CD4-positive, alpha-beta T cell treated with Interleukin-17A for 1 hour (primary cell): Measurements from ENCODE around the gene EHBP1L1.

Experiments
- DNase-seq: peaks from one replicate; pipeline ENCODE4 v3.0.0-alpha.2; 2020

EHBP1L1 gene

GRCh38 chr11:65599216-65599954 is 23.5 kb downstream of the EHBP1L1 start:
- DNase-seq: no peak

DNA sequence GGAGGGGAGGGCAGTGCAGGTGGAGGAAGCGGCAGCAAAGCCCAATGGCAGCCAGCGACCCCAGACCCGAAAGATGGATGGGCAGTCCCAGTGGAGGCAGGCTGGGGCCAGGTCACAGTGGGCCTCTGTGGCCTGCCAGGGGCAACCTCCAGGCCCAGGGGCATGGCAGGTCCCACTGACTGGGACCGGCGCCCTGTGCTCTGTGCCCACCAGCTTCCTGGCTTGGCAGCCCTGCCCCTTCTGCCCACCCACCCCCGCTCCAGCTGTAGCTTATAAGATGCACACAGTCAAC is 24.0 kb downstream of the EHBP1L1 start:
- DNase-seq: no peak

DNA sequence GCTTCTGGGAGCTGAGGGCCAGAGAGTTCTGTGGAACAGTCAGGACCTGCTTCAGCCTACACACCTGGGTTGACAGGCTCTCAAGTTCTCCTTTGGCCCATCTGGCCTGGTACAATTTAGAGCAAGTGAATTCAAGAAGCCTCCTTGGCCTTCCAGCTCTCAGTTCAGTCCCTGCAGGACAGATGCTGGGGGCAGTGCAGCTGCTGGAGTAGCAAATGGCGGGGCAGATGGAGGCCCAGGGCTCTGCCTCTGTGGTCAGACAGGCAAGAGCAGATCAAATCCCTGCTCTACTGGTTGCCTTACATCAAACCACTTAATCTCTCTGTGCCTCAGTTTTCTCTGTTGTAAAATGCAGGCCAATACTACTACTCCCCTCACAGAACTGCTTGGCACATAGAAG is 28.4 kb downstream of the EHBP1L1 start:
- DNase-seq: no peak

- no peak for DNase-seq
These were observed 31.2 kb downstream of the EHBP1L1 start for GRCh38 chr11:65606876-65607613.

DNA sequence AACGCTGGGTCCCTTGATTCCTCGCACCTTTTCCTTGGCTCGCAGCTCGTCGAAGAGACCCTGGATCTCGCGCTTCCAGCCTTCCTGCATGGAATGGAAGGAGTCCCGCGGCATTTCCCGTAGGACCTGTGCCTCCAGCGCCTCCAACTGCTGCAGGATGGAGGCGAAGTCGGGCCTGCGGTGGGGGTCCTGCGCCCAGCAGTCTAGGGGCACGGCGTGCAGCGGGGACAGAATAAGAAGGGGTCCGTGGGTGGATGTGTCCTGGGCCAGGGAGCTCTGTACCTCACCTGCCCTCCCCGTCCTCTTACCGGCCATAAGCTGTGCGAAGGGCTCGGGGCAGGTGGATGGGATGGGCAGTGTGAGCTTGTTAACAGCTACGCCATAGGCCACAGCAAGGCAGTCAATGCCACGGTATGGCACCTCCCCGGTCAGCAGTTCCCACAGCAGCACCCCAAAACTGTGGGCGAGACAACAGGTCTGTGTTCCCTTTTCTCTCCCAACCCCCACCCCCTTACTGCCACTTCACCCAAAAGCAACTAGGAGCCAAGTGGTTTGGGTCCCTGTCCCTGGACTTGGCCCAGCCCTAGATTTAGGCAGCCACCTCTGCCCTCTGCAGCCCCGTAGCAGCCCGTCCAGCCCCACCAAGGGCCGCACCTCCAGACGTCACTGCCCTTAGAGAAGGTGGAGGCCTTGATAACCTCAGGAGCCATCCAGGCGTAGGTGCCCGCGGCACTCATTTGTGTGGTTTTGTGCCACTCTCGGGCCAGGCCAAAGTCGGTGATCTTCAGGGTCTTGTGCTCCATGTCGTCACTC is 32.0 kb downstream of the EHBP1L1 start:
- no peak for DNase-seq

GRCh38 chr11:65609229-65609628 is 33.4 kb downstream of the EHBP1L1 start:
- DNase-seq: no peak

GRCh38 chr11:65609665-65610064 is 33.8 kb downstream of the EHBP1L1 start:
- no peak for DNase-seq

- no peak for DNase-seq
These were observed 34.6 kb downstream of the EHBP1L1 start for GRCh38 chr11:65610404-65610803.

DNA sequence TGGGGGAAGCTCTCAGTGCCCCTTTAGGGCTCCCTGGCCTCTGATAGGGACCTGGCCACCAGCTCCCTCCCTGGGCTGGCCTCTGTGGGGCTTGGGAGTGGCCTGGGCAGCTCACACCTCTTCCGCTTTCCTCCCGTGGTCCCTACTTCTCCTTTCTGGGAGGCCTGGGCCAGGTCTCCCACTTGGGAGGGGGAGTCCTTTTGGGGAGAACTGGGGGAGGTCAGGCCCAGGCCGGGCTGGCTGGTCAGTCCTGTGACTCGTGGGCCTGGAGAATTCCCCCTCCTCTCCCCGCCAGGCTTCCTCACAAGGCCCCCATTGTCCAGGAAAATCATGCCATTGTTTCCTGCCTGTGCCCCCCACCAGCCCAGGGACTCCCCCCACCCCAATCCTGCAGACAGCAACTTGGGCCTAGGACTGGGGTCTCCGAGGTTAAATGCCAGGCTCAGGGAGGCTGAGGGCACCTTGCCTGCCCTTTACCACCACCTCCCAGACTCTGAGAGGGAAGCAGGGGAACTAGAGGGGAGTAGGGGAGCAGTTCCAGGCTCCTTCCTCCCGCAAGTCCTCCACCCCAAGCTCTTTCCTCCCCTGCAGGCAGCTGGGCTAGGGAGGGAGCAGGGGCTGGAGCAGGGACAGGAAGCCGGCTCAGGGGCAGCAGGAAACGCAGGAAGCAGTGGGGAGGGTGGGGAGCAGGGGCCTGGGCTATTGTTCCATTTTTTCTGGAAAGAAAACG is 35.3 kb downstream of the EHBP1L1 start:
- DNase-seq: no peak

GRCh38 chr11:65611758-65612603 is 36.1 kb downstream of the EHBP1L1 start:
- no peak for DNase-seq

DNA sequence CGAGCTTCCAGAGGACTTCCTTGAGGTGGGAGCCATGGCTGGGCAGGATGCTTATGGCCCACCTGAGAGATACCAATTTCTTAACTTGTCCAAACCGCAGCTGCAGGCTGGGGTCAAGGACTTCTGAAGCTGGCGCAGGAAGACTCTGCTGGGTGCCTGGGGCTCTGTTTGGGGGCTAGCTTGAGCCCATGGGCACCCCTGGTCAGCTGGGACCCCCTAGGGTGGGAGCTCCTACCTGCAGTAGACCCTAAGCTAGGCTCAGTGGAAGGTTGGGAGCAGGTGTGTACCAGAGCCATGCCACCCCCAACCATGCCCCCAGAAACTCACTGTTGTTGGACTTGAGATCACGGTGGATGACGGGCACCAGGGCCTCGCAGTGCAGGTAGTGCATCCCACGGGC is 36.8 kb downstream of the EHBP1L1 start:
- DNase-seq: no peak

GRCh38 chr11:65613091-65613928 is 37.5 kb downstream of the EHBP1L1 start:
- DNase-seq: no peak

GRCh38 chr11:65615229-65615949 is 39.5 kb downstream of the EHBP1L1 start, which contains the start of gene PCNX3:
Gene PCNX3 (plus strand): TSS chr11:65615776. CDS start chr11:65616312, 536 bp downstream.
- DNase-seq: peak; percentile 100

- no peak for DNase-seq
These were observed 40.2 kb downstream of the EHBP1L1 start for GRCh38 chr11:65615950-65616574.

DNA sequence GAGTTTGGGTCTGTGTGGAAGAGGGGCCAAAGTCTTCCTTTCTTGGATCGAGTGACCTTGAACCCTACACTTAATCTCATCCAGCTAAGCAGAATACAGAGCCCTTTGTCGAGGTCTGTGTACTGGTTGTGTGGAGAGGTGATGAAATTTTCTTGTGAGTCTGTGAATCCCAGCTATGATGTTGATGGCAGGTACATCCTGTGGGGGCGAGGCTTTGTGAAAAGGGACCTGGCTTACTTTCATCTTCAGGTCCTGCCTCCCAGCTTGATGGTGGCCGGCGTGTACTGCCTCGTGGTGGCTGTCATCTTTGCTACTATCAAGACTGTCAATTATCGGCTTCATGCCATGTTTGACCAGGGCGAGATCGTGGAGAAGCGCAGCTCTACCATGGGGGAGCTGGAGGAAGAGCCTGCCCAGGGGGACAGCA is 40.7 kb downstream of the EHBP1L1 start:
- DNase-seq: no peak

DNA sequence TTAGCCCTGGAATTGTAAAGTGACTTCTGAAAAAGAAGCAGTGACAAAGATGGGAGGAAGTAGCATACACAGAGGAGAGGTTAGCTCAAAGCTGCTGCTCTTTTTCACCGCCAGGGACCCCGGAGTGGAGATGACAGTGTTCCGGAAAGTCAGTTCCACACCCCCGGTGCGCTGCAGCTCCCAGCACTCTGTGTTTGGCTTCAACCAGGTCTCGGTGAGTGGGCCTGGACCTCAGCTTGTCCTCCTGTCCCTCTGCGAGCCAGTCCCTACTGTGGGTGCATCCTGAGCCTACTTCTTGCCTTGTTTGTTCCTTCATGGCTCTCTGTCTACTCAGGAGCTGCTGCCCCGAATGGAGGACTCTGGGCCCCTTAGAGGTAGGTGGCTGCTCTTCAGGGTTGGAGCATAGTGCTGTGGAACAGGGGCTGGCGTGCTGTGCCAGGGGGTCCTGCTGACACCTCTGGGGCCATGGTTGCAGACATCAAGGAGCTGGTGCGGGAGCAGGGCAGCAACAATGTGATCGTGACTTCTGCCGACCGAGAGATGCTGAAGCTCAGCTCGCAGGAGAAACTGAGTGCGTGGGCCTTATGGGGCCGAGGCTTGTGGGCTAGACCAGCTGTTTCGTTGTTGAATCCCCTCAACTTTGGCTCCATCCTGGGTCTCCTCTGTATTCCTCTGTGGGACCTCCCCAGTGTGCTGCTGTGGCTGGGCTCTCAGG is 41.4 kb downstream of the EHBP1L1 start:
- DNase-seq: no peak

GRCh38 chr11:65617990-65618751 is 42.3 kb downstream of the EHBP1L1 start:
- DNase-seq: no peak

GRCh38 chr11:65618763-65619162 is 42.9 kb downstream of the EHBP1L1 start:
- no peak for DNase-seq
